ENCODE data around the gene ADCYAP1.

- no peak for TF ChIP-seq POLR2A (IDR thresholded peaks at IDR 0.05)
- TF ChIP-seq CTCF (IDR thresholded peaks at IDR 0.05) = no peak
These were observed 4.4 kb downstream of the ADCYAP1 start for GRCh38 chr18:908758-909724.

Data from heart left ventricle (tissue), 13 donors.